ENCODE measurements around the gene ADAMTS2. TPM values are rescaled to one million over a fixed set of nuclear protein-coding genes. Genes with fewer than 3 reads are reported as not detected.

ADAMTS2 gene
- total RNA-seq, 6 experiments from 2014 or later, result 31.5 to 38.4 (median 34.1) TPM

DNA sequence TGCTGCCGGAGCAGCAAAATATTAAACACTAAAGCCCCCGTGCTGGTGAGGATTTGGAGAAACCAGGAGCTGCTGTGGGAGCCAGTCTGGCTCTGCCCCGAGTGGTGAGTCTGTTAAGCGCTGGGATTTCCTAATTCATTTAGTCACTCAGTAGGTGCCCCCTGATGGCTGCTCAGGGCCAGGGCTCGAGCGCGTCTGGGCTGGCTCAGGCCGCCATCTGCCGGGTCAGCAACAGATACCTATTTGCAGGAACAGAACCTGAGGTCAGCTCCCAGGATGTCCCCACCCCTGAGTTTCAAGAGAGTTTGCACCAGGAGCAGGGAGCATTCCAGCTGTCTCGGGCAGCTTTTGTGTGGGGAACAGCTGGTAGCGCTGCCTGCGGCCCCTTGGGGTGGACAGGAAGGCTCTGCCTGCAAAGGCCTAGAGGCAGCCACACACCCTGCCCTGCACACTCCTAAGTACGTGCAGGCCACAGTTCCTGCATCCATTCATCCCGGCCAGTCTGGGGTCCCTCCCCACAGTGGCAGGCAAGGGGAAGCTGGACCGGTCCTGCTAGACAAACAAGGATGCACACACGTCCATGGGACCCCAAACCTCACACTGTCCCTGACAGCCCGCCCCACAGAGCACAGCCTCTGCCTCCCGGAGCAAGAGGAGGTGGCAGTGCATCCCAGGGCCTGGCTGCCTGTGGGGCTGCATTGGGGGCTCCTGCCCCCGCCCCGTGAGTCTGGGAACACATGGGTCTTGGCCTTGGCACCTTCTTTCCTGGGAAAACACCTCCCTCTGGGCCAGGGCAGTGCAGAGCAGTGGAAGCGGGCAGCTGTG is 83.7 kb downstream of the ADAMTS2 start:
- no peak for DNase-seq
- peaks cover 5% of the 10 kb centered on the region for H3K27me3 Mint-ChIP-seq (ENCODE audit: insufficient read depth)

DNA sequence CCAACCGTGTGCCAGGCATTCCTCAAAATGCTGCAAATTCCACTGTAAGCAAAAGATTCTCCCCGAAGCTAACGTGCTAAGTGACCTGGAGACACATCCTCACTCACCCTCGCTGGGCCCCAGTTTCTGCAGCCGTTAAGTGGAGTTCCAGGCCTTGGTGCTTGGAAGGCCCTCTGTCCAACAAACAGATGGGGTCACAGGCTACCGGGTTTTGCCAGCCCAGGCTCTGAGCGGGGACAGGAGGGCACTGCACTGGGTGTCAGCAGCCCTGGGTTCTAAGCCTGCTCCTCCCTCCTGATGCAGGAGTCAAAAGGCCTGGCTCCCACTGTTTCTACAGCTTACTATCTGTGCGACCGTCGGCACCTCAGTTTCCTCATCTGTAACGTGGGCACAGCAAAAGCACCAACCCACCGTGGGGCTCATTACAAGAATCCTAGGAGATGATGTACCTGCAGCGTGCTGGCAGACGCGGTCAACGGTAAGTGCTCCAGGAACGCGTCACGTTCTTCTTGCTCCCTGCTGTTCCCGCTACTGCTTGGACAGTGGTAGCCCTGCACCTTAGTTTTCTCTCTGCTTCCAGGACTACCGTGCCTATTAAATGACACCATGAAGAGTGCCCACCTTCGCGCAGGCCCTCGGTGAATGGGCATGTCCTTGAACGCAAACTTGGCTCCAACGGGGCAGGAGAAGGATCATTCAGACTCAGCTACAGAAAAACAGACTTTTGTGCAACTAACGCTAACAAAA is 84.8 kb downstream of the ADAMTS2 start:
- H3K36me3 Mint-ChIP-seq (ENCODE audit: low read depth), result peaks cover 5% of the 10 kb centered on the region; the same call in 1 of the 2 replicates
- H3K27ac Mint-ChIP-seq, result 0 out of 2 replicates have a peak overlapping the region, but pooled peaks have one; percentile 5
- no peaks in the 10 kb centered on the region for H3K9me3 Mint-ChIP-seq
- H3K27me3 Mint-ChIP-seq (ENCODE audit: insufficient read depth), result peaks cover 5% of the 10 kb centered on the region
- TF ChIP-seq, protein P1, sequence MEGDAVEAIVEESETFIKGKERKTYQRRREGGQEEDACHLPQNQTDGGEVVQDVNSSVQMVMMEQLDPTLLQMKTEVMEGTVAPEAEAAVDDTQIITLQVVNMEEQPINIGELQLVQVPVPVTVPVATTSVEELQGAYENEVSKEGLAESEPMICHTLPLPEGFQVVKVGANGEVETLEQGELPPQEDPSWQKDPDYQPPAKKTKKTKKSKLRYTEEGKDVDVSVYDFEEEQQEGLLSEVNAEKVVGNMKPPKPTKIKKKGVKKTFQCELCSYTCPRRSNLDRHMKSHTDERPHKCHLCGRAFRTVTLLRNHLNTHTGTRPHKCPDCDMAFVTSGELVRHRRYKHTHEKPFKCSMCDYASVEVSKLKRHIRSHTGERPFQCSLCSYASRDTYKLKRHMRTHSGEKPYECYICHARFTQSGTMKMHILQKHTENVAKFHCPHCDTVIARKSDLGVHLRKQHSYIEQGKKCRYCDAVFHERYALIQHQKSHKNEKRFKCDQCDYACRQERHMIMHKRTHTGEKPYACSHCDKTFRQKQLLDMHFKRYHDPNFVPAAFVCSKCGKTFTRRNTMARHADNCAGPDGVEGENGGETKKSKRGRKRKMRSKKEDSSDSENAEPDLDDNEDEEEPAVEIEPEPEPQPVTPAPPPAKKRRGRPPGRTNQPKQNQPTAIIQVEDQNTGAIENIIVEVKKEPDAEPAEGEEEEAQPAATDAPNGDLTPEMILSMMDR (IDR thresholded peaks at IDR 0.05), result no peak
- peaks cover 30% of the 10 kb centered on the region for H3K4me1 Mint-ChIP-seq (ENCODE audit: low read depth)
- H3K4me3 Mint-ChIP-seq, result no peak overlapping the region
- no peak for DNase-seq

More for the DNA sequence above, 83.7 kb downstream of the ADAMTS2 start:
- H3K9me3 Mint-ChIP-seq, result no peaks in the 10 kb centered on the region
- H3K36me3 Mint-ChIP-seq (ENCODE audit: low read depth), result no peaks in the 10 kb centered on the region; the same call in 1 of the 2 replicates
- TF ChIP-seq, protein P1 (IDR thresholded peaks at IDR 0.05), result peak; percentile 53
- peaks cover 40% of the 10 kb centered on the region for H3K4me1 Mint-ChIP-seq (ENCODE audit: low read depth)
- no peak overlapping the region for H3K27ac Mint-ChIP-seq
- no peak overlapping the region for H3K4me3 Mint-ChIP-seq

DNA sequence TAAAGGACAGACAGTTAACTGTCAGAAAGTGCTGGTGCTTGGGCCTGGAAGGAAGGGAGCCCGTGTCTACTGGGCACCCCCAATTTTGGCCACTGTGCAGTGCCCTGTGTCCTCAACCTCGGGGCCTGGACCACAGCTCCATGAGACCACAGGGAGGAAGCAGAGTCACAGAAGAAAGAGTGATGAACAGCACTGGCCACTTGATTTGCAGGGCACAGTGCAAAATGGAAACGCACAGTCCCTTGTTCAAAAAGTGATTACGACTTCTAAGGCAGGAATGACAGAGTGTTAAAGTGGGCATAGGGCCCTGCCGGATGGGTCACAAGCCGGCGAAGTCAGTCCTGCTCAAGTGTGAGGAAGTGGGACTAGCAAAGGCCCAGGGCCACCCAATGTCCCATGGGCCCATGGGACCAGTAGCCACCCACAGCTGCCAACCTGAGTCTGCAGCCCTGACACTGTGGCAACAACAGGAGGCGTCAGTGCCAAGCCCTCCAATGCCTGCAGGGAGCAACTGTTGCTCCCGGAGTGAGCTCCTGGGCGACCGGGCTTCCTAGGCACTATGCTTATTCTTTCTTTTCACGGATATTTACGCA is 85.4 kb downstream of the ADAMTS2 start:
- no peaks in the 10 kb centered on the region for H3K9me3 Mint-ChIP-seq
- H3K4me1 Mint-ChIP-seq (ENCODE audit: low read depth), result peaks cover 24% of the 10 kb centered on the region
- no peak overlapping the region for H3K4me3 Mint-ChIP-seq
- peaks cover 3% of the 10 kb centered on the region for H3K27me3 Mint-ChIP-seq (ENCODE audit: insufficient read depth)
- H3K36me3 Mint-ChIP-seq (ENCODE audit: low read depth), result peaks cover 9% of the 10 kb centered on the region
- DNase-seq, result no peak
- H3K27ac Mint-ChIP-seq, result peak overlapping the region; percentile 55; the same call in 1 of the 2 replicates
- TF ChIP-seq, protein P1 (IDR thresholded peaks at IDR 0.05), result no peak

DNA sequence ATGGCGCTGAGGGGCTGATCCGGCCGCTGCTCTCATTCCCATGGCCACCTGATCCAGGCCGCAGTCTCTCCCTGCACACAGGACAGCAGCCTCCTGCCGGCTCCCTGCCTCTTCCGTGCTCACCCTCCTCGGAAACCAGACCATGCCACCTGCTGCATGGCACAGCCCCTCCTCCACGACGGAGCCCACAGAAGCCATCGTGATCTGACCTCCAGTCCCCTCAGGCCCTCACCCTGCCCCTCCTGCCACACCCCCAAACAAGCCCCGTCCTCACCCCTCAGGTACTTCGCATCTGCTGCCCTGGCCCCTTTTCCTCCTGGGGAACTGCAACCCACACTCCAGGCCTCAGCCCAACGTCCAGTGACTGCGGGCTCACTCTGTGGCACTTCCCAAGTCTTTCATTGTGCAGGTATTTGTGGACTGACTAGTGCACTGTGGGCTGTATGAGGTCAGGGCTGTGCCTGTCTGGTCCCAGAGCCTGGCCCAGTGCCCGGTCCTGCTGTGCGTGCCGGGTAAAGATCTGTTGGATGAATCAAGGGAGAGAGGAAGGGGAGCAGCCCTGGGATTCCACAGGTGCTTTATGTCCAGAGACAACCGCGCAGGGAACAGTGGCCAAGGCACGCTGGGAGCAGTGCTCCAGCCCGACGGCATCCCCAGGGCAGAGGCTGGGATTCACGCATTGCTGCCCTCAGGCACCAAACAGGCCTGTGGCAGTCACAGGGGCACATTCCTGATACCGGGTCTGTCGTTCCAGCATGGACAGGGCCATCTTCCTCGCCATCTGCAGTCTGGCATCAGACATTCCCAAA is 86.1 kb downstream of the ADAMTS2 start:
- peaks cover 3% of the 10 kb centered on the region for H3K27me3 Mint-ChIP-seq (ENCODE audit: insufficient read depth)
- peak; percentile 68 for DNase-seq
- peaks cover 11% of the 10 kb centered on the region for H3K36me3 Mint-ChIP-seq (ENCODE audit: low read depth)
- H3K4me3 Mint-ChIP-seq, result no peak overlapping the region; the same call in 1 of the 2 replicates
- H3K4me1 Mint-ChIP-seq (ENCODE audit: low read depth), result peaks cover 17% of the 10 kb centered on the region
- H3K9me3 Mint-ChIP-seq, result no peaks in the 10 kb centered on the region
- peak overlapping the region; percentile 55 for H3K27ac Mint-ChIP-seq
- TF ChIP-seq, protein P1 (IDR thresholded peaks at IDR 0.05), result no peak
